Amniotic epithelial cell (primary cell): ENCODE results near the gene RCAN3.

ENCODE experiments used
- DNase-seq: peaks from one replicate; pipeline ENCODE4 v3.0.0-alpha.2; 2010; ENCODE audit warnings: low read depth

The RCAN3 gene

DNA sequence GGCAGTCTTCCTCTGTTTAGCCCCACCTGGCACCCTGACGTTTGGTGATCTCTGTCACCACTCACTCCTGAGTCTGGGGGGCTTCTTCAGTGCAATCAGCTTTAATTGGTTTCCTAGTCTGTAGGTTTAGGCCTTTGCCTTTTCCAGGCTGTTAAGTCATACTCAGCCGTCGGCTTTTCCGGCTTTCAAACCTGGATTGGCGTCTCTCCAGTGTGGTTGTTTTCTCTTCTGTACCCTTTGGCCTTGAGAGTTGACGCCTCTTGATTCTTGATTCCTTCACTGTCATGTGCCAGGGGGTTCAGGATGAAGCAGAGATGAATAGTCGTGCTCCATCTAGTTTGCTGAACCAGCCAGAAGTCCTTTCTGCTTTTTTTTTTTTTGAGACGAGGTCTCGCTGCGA lies 78.1 kb downstream of the RCAN3 start:
- DNase-seq, result no peak

DNA sequence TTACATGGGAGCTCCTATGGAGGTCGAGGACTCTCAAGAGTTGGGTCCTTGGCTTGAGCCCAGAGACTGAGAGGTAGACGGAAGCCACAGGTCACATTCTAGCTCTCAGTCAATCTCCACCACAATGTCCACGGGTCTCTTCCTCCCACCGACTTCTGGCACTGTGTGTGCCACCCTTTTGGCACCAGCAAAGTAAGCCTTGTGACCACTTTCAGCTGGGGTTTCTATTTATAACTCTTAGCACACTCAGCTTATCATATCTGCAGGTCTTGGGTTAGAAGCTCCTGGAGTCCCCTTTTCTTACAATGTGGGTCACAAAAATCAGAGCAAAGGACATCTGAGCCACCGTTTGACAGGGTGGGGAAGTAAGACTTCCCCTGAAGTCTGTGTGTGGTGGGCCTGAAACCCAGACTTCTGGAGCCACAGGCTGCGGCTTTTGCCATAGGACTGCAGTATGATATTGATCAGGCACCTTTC lies 81.6 kb downstream of the RCAN3 start:
- DNase-seq, result no peak

DNA sequence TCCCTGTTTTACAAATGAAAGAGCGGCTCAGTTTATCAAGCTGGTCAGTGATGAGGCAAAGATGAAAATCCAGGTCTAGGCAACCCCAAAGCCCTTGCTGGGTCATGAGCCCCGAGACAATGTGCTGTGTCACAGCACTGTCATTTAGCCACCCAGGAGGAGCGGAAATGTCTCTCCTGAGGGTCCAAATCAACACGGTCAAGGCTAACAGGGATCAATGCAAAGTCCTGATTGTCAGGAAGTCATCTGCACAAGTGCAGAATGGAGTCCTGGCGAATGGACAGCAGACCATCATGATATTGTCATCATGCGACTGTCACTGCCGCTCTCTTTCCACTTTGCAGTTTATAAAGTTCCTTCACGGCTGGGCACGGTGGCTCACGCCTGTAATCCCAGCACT lies 83.5 kb downstream of the RCAN3 start:
- no peak for DNase-seq

DNA sequence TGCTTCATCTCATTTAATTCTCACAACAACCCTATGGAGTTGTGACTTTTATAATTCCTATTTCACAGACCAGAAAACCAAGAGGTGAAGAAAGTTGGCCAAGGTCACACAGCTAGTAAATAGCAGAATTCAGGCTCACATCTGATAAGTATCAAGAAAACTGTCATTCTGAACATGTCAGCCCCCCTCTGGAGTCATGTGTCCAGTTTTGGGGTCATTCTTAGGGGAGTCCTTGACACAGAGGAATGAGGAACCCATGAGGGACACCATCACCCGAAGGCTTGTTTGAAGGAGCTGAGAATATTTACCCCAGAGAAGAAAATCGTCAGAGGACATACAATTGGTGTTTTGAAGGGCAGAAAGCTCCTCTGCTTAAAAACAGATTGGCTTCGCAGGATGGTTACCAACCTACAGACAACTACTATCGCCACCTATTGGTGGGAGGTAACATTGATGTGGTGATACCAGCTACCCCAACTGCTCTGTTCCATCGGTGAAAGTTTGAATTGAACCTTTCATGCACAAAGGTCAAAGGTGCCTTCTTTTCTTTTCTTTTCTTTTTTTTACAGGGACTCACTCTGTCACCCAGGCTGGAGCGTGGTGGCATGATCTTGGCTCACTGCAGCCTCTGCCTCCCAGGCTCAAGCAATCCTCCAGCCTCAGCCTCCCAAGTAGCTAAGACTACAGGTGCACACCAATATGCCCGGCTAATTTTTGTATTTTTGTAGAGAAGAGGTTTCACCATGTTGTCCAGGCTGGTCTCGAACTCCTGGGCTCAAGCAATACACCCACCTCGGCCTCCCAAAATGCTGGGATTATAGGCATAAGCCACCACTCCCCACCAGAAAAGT lies 84.6 kb downstream of the RCAN3 start:
- peak; percentile 62 for DNase-seq

DNA sequence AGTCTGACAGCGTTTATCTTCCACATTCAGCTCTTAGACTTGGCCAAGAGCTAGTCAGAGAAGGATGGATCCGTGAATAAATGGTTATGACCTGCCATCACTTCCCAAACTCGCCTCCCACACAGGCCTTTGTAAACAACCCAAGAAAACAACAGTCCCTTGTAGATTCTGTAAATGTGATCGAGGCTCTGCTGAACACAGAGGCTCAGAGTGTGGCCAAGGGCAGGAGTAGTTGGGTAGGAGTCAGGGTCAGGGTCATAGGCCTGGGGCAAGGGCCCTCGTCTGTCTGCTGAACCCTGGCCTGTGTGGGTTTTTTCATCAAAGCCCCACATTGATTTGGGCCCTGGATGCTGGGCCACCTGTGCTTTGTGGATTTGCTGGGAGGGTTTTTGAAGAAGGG lies 85.9 kb downstream of the RCAN3 start:
- no peak for DNase-seq

DNA sequence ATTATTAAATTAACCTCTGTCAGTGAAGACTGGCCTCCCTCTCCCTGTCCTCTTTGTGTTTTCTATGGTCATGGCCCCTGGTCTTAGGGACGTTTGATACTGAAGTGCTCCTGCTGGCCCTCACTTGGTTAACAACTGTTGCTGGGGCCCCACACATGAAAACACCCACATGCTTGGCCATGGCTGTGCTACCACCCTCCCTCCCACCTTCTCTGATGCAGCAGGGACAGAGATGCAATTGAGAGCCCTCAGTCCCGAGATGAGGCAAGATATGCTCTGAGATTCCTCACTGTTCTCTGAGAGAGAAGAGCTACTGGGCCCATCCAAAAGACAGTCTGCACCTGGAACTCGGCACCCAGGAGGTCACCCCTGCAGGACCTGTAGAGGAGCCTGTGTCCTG lies 86.6 kb downstream of the RCAN3 start:
- no peak for DNase-seq
